ENCODE data around the gene KCNH1. TPM values are rescaled to one million over a fixed set of nuclear protein-coding genes. Genes with fewer than 3 reads are reported as not detected.

KCNH1 gene
- total RNA-seq, 3 donors from 2014 or later = 0.81 to 1.7 (median 1.2) TPM

DNA sequence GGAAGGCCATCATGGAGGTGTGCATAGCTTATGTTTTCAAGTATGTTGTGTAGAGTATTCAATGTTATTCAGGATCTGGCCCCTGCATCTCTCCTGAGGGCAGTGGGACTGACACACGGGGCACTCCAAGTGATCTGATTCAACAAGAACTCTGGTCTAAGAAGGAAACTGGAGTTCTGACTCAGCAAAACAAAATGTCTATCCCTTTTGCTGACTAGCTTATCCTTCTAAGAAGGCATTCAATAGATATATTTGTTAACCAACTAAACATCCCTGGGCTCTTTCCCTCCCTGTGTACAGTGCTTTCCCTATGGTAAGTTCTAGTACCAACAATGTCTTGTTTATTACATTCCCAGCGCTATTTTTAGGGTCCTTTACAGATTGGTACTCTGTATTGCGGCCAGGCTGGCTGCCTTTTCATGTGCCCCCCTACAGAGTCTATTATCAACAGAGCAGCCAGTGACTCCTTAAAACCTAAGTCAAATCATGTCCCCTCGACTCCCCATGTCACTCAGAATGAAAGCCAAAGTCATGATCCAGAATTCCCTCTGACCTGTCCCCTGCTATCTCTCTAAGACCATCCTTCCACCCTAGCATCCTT is 304.9 kb downstream of the KCNH1 start:
- intact Hi-C loops (cut with DNase I, micrococcal nuclease) = no loop called here
- DNase-seq (no peak), ATAC-seq (no peak)
- no peaks in the 10 kb centered on the region for H3K9me3 ChIP-seq
- no peak overlapping the region for H3K4me3 ChIP-seq
- H3K36me3 ChIP-seq (ENCODE audit: low read depth) = no peaks in the 10 kb centered on the region
- H3K4me1 ChIP-seq (ENCODE audit: low read depth) = no peaks in the 10 kb centered on the region
- TF ChIP-seq, protein P1, sequence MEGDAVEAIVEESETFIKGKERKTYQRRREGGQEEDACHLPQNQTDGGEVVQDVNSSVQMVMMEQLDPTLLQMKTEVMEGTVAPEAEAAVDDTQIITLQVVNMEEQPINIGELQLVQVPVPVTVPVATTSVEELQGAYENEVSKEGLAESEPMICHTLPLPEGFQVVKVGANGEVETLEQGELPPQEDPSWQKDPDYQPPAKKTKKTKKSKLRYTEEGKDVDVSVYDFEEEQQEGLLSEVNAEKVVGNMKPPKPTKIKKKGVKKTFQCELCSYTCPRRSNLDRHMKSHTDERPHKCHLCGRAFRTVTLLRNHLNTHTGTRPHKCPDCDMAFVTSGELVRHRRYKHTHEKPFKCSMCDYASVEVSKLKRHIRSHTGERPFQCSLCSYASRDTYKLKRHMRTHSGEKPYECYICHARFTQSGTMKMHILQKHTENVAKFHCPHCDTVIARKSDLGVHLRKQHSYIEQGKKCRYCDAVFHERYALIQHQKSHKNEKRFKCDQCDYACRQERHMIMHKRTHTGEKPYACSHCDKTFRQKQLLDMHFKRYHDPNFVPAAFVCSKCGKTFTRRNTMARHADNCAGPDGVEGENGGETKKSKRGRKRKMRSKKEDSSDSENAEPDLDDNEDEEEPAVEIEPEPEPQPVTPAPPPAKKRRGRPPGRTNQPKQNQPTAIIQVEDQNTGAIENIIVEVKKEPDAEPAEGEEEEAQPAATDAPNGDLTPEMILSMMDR (IDR thresholded peaks at IDR 0.05) = no peak

GRCh38 chr1:210827481-210827880 is 306.5 kb downstream of the KCNH1 start:
- no peaks in the 10 kb centered on the region for H3K36me3 ChIP-seq (ENCODE audit: low read depth)
- DNase-seq (no peak), ATAC-seq (no peak)
- intact Hi-C loops (cut with DNase I, micrococcal nuclease) = no loop called here
- TF ChIP-seq, protein P1 (IDR thresholded peaks at IDR 0.05) = no peak
- no peaks in the 10 kb centered on the region for H3K9me3 ChIP-seq
- no peak overlapping the region for H3K4me3 ChIP-seq
- no peaks in the 10 kb centered on the region for H3K4me1 ChIP-seq (ENCODE audit: low read depth)

- TF ChIP-seq, protein P1 (IDR thresholded peaks at IDR 0.05) = no peak
- Histone ChIP-seq H3K36me3 (ENCODE audit: low read depth) (no peaks in the 10 kb centered on the region), H3K4me1 (ENCODE audit: low read depth) (no peaks in the 10 kb centered on the region), H3K9me3 (no peaks in the 10 kb centered on the region), H3K4me3 (no peak overlapping the region)
- DNase-seq (no peak), ATAC-seq (no peak)
- intact Hi-C loops (cut with DNase I, micrococcal nuclease) = no loop called here
These were observed 307.3 kb downstream of the KCNH1 start for GRCh38 chr1:210826686-210827085.

GRCh38 chr1:210822932-210823331 is 311.0 kb downstream of the KCNH1 start:
- TF ChIP-seq, protein P1 (IDR thresholded peaks at IDR 0.05) = no peak
- H3K36me3 ChIP-seq (ENCODE audit: low read depth) = no peaks in the 10 kb centered on the region
- DNase-seq (no peak), ATAC-seq (no peak)
- no peaks in the 10 kb centered on the region for H3K4me1 ChIP-seq (ENCODE audit: low read depth)
- intact Hi-C loops (cut with DNase I, micrococcal nuclease) = no loop called here
- H3K9me3 ChIP-seq = no peaks in the 10 kb centered on the region
- no peak overlapping the region for H3K4me3 ChIP-seq

- intact Hi-C loops (cut with DNase I, micrococcal nuclease) = no loop called here
These were observed 311.7 kb downstream of the KCNH1 start for GRCh38 chr1:210822241-210822640.

More at GRCh38 chr1:210822241-210822640, 311.7 kb downstream of the KCNH1 start:
- TF ChIP-seq, protein P1 (IDR thresholded peaks at IDR 0.05) = no peak
- Histone ChIP-seq H3K9me3 (no peaks in the 10 kb centered on the region), H3K36me3 (ENCODE audit: low read depth) (no peaks in the 10 kb centered on the region), H3K4me1 (ENCODE audit: low read depth) (no peaks in the 10 kb centered on the region), H3K4me3 (no peak overlapping the region)
- ATAC-seq (no peak), DNase-seq (no peak)

Measured in mucosa of descending colon (tissue), 3 donors.